G401 (cell line): Measurements from ENCODE around the gene TLX1. TPM values are rescaled to one million over a fixed set of nuclear protein-coding genes. Genes with fewer than 3 reads are reported as not detected.

Source experiments
- DNase-seq: peaks from one replicate; pipeline ENCODE4 v3.0.0-alpha.2; 2015; ENCODE audit warnings: low spot score
- in situ Hi-C: cut with HindIII; loops from 2 replicates; pipeline ENCODE4 v1.10.0; 2016; ENCODE audit warnings: low sequenced_read_pairs, mixed read lengths
- total RNA-seq: library from RNA; depleted of rRNA; stranded (reverse); fragments of >200 nt; shearing (Covaris generic); gene quantifications from 2 replicates; pipeline ENCODE4 v1.2.3, GENCODE V29; 2014

Gene TLX1
- total RNA-seq, 1 experiment from 2014 or later = 0.14 TPM

DNA sequence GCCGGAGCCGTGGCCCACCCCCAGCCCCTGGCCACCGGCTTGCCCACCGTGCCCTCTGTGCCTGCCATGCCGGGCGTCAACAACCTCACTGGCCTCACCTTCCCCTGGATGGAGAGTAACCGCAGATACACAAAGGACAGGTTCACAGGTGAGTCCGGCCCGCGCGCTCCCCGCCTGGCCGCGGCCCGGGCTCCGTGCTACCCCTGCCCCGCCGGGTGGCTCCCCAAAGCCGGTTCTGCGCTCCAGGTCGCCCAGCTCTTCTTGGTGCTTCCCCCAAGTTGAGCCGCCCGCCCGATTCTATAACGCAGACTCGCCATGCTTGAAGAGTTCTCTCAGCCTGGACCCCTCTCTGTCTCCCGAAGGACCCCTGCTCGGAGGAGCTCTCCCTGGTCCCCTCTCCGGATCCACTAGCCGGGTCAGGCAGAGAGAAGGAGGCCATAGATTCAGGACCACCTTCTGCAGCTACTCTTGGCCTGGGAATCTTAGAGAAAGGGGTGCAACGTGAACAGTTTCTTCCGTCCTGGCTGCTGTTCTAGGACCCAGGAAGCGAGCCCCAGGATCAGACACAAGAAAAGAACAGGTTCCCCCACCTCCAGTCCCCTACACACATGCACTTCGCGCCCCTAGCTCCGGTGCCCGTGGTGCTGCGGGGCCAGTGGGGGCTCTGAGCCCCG is 999 bp downstream of the TLX1 start:
- in situ Hi-C loops = no loop called here
- DNase-seq = no peak

DNA sequence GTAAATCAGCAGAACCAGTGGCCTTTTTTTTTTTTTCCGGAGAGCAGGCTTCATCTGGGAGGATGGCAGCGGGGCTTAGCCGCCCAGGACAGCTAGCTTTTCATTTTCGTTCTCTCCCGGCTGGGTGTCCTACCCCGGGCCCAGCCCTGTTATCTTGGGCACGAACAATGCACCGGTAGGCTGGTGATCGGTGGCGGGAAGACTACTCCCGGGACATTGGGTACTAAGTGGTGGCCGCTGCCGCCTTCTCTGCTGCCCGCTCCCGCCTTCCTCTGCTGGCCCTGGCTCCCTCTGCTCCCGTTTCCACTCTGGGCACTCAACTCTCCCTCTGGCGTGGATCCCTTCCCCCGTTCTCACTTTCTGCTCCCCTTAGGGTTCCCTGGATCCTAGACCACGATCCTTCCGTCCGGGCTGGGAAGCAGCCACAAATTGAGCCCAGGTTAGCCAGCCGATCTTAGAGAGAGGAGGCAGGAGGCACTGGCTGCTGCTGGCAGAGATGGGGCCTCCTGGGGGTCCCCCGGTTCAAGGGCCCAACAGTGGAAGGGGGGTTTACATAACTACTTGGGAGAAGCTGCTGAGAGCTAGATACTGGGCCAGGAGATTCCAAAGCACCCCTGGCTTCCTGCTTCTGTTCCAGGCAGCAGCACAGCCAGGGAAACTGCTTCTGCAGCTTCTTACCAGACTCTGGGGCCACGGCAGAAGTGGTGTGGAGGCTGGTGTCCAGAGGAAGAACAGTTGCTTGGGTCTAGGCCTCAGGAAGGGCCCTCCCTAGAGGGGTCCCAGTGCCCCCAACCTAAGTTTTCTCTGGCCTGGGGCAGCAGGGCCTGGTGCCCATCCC is 1.8 kb downstream of the TLX1 start:
- DNase-seq = no peak

DNA sequence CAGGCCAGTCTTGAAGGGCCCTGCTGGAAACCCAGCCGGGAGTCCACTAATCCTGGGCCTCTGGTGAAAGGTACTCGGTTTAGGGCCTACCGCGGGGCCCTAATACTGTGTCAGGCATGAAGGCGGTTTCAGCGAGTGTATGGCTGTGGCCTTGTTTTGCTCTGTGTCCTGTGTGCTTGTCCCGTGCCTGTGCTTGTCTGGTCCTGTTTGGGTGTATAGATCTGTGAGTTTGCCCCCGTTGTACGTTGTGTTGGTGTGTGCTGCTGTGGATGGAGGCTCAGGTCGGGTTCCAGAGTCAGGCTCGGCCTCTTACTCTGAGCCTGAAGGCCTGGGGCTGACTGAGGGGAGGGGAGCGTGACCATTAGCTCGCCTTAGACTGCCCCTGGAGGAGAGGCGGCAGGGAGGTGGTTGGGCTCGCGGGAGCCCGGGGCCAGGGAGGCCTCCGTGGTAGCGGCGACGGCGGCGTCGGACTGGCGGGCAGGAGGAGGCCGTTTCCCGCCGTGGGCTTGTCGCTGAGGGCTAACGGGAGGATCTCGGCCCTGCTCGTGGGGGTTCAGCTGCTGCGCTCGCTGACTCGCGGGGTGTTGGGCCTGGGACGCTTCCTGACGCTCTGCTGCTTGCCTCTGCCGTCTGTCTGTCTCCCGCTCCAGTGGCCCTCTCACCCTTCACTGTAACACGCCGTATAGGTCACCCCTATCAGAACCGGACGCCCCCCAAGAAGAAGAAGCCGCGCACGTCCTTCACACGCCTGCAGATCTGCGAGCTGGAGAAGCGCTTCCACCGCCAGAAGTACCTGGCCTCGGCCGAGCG is 2.6 kb downstream of the TLX1 start:
- in situ Hi-C loops = no loop called here
- DNase-seq = no peak

More for the DNA sequence above, 1.8 kb downstream of the TLX1 start:
- in situ Hi-C loops = no loop called here

DNA sequence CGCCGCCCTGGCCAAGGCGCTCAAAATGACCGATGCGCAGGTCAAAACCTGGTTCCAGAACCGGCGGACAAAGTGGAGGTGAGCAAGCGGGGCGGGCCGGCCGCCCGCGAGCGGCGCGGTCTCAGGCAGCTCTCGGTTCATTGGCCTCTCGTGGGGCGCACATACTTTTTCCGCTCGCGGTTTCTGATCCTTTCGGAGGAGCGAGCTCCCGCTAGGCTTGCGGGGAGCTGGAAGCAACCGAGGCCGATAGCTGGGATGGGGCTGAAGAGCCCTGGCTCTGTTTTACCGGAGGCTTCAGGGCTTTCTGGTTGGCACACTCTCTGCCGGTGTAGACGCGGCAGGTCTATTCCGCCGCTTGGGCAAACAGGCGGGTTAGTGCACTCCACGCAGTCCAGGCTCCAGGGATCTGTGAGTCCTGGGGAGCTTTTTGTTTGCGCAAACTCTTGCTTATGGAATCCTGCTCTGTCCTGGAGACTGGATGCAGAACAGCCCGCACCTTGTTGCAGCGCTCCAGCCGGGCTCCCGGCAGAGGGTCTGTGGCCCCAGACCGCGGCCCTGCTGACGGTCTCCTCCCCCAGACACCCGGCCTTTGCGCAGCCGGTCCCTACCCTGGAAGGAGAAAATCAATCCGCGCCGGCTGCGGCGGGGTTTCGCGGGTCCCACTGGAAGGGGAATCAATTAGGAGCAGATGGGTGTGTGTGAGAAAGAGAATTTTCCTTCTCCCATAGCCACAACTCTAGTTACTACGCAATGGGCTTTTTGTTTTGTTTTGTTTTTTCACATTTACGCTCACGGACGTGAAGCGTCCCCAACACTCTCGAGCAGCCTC is 3.4 kb downstream of the TLX1 start:
- in situ Hi-C loops = no loop called here
- no peak for DNase-seq

DNA sequence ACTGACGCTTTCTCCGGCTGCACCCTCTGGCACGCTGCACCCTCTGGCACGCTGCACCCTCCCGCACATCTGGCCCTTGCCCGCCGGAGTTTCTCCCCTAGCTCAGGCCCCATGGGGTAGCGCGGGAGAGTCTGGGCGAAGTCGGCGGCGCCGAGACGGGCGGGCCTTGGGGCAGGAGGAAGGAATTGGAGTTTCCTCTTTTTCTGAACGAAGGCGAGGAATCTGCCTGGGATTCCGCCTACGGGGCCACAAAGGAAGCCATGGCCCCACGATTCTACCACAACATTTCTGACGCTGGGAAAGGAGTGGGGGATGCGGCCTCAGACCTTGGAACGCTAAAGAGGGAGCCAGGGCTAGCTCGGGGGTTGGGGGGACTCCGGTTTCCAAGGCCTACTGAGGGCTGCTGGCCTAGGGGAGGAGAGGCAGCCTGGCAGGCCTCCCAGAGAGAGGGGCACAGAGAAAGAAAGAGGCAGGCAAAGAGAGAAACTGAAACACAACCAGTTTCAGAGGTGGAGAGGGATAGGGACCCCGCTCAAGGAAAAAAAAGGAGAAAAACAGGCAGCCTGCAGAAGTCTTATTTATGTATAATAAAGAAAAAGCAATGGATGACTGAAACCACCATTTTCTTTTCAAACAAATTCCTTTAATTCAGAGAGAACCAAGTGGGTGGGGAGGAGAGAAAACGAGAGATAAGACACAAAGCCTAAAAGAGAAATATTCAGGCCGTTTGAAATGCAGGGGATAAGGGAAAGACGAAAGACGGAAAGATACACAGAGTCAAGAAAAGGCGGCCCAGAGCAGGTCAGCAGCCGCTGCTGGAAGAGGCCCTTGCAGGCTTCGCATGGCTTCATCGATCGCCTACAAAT is 4.3 kb downstream of the TLX1 start:
- in situ Hi-C loops = no loop called here
- no peak for DNase-seq

DNA sequence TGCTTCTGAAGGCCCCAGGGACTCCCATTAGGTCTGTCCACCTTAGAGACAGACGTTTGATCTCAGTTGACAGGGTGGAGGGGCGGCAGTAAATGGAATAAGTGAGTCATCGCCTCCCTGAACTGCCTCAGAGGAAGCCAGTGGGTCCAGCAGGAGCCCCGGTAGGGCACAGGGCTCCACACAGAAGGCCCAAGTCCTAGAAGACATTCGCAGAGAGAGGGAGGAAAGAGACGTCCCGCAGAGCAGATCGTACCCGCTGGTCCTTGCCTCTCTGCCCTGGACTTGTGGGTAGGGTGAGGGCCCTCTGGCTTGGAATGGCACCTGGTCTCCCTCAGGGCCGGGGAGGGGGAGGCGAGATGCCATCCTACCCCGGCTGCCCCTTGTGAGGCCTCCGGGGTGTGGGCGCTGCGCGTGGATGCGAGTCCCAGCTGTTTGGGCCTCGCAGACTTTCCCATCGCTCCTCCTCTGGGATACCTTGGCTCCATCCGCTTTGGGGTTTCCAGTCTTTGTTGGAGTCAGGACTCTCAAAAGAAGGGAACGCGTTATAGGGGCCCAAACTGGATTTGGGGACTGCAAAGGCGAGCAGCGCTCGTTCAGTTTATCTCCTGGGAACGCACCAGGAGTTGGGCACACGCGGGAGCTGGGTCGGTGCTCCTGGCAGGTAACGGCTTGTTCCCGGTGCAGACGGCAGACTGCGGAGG is 5.1 kb downstream of the TLX1 start:
- DNase-seq = no peak
- in situ Hi-C loops = no loop called here

DNA sequence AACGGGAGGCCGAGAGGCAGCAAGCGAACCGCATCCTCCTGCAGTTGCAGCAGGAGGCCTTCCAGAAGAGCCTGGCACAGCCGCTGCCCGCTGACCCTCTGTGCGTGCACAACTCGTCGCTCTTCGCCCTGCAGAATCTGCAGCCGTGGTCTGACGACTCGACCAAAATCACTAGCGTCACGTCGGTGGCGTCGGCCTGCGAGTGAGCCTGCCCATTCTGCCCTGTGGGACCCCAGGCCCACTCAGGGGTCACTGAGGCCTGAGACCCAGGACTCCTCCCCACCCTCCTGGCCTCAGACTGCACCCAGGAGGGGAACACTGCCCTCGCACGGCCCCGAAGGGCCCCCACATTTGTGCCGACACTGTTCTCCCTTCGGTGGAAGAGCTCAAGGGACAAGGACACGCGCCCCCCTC is 5.6 kb downstream of the TLX1 start:
- no peak for DNase-seq
- in situ Hi-C loops = no loop called here

GRCh38 chr10:101137271-101137670 is 6.2 kb downstream of the TLX1 start:
- in situ Hi-C loops = no loop called here
- DNase-seq = no peak

DNA sequence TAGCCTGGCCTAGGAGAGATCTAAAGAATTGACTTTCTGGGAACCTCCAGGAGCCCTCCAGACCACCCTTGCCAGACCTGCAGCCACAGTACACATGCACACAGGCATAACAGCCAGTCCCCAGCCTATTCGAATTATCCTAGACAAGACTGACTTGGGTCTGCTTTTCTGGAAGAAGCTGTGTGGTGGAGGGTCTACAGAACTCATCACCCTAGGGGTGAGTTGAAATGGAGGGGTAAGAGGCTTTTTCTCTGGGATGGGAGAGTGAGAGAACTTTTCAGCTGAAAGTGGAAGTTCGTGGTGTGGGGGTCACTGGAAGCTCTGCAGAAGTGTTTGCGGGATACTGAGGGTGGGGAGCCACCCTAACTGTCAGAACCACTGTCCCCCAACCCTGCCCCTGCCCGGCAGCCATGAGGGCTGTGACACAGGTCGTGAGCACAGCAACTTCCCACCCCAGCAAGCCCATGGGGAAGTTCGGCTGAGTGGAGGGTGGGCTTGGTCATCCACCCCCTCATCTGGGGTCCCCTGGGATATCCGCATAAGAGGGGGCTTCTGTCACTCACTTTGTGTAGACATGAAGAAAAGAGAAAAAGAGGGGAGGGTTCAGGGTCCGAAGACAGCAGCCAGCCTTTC is 7.8 kb downstream of the TLX1 start:
- DNase-seq = no peak
- in situ Hi-C loops = no loop called here

DNA sequence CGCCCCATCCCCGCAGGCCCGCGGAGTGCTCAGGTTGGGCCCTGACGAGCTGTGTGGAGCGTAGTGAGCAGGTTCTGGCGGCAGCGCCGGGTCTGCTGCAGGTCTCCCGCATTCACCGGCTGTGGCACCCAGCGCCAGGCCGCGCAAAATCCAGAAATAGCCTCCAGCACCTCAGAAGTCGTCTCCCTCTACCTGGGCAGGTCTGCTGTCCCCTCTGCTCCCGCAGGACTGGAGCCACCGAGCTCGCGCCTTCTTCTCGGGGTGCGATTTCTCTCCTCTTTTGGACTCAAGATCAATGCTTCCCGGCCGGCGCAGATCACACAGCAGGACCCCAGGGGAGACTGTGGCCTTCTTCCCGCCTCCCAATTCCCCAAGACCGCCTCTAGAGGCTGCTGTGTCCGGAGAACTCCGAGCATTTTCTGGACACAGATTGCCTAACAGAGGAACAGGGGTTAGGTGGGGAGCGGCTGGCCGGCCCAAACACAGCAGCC is 8.4 kb downstream of the TLX1 start:
- in situ Hi-C loops = no loop called here
- DNase-seq = peak; percentile 39

DNA sequence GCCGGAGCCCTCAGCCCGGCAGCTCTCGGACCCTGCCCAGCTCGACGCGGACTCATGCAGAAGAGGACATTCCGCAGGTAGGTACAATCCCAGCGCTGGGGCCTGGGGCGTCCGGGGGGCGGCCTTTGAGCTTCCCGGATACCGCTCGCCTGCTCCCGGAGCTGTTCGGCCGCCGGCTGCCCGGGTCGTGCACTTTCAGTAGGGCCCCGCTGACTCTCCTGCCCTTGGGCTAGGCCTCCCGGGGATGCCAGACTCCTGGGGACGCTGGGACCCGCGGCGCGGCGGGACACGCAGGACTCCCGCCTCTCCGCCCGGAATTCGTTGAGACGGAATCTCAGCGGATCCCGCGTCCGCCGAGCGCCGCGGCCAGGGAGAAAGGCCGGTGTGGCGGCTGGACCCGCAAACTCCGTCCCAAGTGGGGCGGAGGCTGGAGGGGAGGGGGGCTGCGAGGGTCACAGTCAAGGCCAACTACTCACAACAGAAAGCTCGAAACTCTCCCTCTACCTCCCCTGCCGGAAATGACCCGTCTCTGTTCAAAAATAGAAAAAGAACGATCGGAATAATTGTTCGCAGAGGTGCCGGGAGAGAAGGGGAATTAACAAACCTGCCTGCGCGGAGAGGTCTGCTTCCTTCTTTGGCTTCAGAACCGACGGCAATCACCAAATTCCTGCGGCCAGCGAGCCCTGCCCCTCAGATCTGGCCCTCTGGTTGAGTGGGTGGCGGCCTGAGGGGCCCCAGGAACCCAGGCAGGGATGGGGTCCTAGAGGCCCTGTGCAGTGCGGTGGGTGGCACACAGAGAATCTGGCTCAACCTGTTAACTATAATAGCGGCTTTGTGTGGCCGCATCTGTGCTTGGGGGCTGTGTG is 9.2 kb downstream of the TLX1 start:
- DNase-seq = no peak
- in situ Hi-C loops = no loop called here

DNA sequence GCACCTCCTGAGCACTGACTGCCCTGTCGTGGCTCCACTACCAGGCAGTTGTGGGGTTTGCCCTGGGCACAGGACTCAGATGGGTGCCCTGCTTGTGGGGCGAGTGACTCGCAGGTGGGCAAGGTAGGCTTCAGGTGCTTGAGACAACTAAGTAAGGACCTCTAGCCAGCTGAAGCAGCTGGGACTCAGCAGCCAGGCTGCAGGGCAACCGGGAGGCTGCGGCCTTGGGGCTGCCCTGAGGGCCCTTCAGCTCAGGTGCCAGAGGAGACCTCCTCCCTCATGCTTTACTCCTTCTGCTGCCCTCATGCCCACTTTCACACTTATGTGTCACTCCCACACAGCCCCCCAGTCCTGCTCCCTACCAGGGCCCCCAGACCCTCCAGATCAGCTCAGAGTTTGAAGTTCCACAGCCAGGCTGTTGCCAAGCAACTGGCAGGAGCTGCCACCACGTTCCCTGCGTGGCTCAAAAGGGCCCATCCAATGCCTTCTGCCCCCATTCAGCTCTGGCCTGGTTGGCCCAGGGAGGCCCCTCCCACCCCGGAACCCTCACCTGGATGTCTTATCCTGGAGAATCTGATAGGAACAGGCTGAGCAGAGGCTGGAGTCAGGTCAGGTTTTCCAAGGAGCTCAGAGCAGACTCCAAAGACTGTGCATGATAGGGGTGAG is 10.0 kb downstream of the TLX1 start:
- DNase-seq = no peak
- in situ Hi-C loops = no loop called here

DNA sequence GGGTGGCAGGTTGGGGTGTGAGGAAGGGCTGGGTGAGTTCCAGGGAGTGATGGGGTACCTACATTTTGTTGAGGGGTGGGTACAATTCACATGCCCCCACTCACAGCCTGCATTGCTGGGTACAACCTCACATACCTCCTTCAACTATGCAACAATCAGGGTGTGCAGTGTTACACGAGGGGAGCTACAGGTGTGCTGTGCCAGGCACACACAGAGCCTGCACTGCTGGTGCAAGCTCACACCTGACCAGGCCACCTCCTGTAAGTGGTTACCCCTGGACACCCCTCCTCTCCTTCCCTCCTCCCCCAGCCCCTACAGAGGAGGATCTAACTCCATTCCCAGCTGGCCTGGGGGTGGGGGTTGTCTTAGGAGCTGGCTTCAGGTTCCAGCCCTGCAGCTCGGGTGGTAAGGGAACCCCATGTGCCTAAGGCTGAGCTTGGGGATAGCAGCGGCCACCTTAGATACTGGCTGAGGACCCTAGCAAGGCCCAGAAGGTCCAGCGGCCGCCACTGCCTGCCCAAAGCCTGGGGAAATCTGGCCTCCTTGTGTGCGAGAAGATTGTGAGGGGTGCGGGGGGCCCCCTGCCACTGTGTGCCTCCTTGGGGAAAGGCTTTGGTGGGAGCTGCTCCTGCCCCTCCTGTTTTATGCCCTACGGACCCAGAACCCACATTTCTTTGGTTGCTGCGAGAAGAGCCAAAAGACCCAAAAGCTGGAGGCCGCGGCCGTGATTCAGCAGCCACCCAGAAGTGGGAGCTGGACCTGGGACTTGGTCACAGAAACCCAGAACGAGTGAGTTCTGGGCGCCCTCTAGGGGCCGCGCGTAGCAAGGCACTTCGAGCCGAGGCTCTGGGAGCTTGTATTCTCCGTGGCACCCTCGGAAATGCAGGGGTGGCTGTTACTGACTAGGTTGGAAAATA is 10.8 kb downstream of the TLX1 start:
- peak; percentile 82 for DNase-seq
- in situ Hi-C loops = no loop called here

DNA sequence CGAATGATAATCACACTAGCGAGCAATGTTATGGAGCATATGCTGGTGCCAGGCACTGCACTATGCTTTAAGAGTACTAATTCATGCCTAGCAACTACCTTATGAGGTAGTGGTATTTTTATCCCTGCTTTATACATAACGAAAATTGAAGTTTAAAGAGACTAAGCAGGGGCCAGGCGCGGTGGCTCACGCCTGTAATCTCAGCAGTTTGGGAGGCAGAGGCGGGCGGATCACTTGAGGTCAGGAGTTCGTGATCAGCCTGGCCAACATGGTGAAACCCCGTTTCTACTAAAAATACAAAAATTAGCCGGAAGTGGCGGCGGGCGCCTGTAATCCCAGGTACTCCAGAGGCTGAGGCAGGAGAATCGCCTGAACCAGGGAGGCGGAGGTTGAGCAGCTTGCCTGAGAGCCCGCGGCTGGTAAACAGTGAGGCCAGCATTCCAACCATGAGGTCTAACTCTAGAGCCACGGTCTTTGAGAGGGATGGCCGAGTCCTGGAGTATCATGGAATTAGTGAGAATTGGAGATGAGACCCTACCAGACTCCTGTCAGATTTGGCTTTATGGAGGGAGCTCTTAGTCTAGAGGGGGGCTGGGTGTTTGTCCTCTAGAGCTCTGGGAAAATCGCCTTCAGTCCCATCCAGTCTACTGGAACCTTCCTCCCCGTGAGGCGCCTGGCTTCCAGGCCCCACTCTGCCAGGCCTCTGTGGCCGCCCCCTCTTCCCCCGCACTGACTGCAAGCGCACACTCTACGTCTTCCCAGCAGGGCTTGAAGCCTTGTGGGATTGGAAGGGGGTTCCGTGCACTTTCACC is 11.6 kb downstream of the TLX1 start:
- DNase-seq = no peak

More for the DNA sequence above, 11.6 kb downstream of the TLX1 start:
- in situ Hi-C loops = no loop called here
